Muscle layer of colon (tissue), 2 donors: ENCODE data around the gene OR1E2.
"Not testable (repeated sequence)": the region's sequence is repeated elsewhere in the genome, so short reads cannot be mapped to it uniquely, and the experiment has no call there.

Experiments
- H3K27ac ChIP-seq: one replicate; pipeline ENCODE4 v1.7.0; 2013; ENCODE audit warnings: low read depth, mild to moderate bottlenecking, low read length, moderate library complexity
- H3K27me3 ChIP-seq, 2 donors: one replicate each; pipeline ENCODE4 v1.7.0; 2013; ENCODE audit warnings: low read length in 2 of 2, mild to moderate bottlenecking in 2 of 2; ENCODE audit not compliant: insufficient read depth in 2 of 2, control insufficient read depth in 1 of 2
- H3K36me3 ChIP-seq: one replicate; pipeline ENCODE4 v1.7.0; 2013; ENCODE audit warnings: mild to moderate bottlenecking, low read length; ENCODE audit not compliant: insufficient read depth
- H3K4me1 ChIP-seq: one replicate; pipeline ENCODE4 v1.7.0; 2013; ENCODE audit warnings: mild to moderate bottlenecking, low read length; ENCODE audit not compliant: insufficient read depth
- H3K4me3 ChIP-seq, 2 donors: one replicate each; pipeline ENCODE4 v1.7.0; 2013; ENCODE audit warnings: low read length in 2 of 2, low read depth in 1 of 2, mild to moderate bottlenecking in 1 of 2, moderate library complexity in 1 of 2
- H3K9ac ChIP-seq: one replicate; pipeline ENCODE4 v1.7.0; 2013; ENCODE audit warnings: low read length
- H3K9me3 ChIP-seq: one replicate; pipeline ENCODE4 v1.7.0; 2013; ENCODE audit warnings: mild to moderate bottlenecking, low read length
- donor health status: abdominal sarcoma.
- donor health status: Adenocarcinoma of cecum.

OR1E2 gene

DNA sequence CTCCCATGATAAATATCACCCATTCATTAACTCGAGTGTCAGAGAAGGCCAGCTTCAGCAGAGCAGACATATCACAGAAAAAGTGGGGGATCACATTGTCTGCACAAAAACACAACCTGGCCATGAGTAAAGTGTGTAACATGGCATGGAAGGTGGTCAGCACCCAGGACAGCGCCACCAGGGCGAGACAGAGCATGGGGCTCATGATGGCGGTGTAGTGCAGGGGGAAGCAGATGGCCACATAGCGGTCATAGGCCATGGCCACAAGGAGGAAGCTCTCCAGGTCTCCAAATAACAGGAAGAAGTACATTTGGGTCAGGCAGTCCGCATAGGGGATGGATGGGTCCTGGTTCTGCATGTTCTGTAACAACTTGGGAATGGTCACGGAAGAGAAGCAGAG lies 35.8 kb downstream of the OR1E2 start:
- H3K4me1 ChIP-seq, H3K36me3 ChIP-seq, H3K27ac ChIP-seq, H3K4me3 ChIP-seq, H3K9ac ChIP-seq, H3K27me3 ChIP-seq, H3K9me3 ChIP-seq: not testable (repeated sequence)

DNA sequence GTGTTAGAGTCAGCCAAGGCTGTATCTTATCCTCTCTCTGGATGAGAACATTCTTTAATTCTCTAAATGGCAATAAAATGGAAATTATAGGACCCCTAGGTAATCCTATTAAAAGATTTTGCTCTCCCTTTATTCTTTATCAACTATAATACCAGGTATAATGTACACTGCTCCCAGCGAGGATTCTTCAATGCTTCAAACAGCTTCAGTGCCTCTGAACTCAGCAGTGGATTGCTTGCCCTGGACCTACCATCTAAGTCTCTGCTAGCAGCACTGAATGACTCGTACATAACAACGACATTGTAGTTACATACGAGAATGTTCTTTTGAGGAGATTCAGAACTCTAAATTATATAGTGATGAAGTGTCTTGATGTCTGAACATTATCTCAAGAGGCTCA lies 43.9 kb downstream of the OR1E2 start:
- Histone ChIP-seq H3K27ac (no peak overlapping the region), H3K4me1 (no peaks in the 10 kb centered on the region), H3K4me3 (no peak overlapping the region), H3K9me3 (no peaks in the 10 kb centered on the region), H3K9ac (no peak overlapping the region), H3K27me3 (peaks cover 0 to 4% of the 10 kb centered on the region in 2 donors), H3K36me3 (no peaks in the 10 kb centered on the region)

DNA sequence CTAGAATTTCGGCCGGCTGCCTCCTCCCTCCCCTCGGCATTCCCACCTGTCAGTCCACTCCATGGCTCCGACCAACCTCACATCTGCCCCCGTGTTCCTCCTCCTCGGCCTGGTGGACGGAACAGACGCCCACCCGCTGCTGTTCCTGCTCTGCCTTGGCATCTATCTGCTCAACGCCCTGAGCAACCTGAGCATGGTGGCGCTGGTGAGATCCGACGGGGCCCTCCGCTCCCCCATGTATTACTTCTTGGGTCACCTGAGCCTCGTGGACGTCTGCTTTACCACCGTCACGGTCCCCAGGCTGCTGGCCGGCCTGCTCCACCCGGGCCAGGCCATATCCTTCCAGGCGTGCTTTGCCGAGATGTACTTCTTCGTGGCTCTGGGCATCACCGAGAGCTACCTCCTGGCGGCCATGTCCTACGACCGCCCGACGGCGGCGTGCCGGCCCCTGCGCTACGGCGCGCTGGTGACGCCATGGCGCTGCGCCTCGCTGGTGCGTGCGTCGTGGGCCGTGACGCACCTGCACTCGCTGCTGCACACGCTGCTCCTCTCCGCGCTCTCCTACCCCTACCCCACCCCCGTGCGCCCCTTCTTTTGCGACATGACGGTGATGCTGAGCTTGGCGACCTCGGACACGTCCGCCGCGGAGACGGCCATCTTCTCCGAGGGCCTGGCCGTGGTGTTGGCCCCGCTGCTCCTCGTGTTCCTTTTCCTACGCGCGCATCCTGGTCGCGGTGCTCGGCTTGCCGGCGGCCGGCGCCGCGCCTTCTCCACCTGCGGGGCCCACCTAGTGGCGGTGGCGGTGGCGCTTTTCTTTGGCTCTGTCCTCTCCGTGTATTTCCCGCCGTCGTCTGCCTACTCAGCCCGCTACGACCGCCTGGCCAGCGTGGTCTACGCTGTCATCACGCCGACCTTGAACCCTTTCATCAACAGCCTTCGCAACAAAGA lies 47.5 kb downstream of the OR1E2 start, which contains the start of gene OR3A2:
Gene OR3A2 (minus strand): TSS at position 440 of the 948 bp plus-strand sequence.
- Histone ChIP-seq H3K27me3 (peaks cover 0 to 4% of the 10 kb centered on the region in 2 donors), H3K4me3 (no peak within 1 kb of the TSS), H3K4me1 (no peaks in the 10 kb centered on the region), H3K36me3 (no peaks in the 10 kb centered on the region), H3K27ac (no peak within 1 kb of the TSS), H3K9me3 (no peaks in the 10 kb centered on the region), H3K9ac (no peak within 1 kb of the TSS)
